Measurements from ENCODE around the gene TMEM158. TPM values are rescaled to one million over a fixed set of nuclear protein-coding genes. Genes with fewer than 3 reads are reported as not detected.
A peak's percentile ranks its signal among the peaks of the same experiment; 100 is the strongest.

The TMEM158 gene
- total RNA-seq, 2 donors from 2014 or later: 2.3 to 8.2 TPM

- H3K36me3 ChIP-seq: no peaks in the 10 kb centered on the region
- no peaks in the 10 kb centered on the region for H3K9me3 ChIP-seq
- no peak for TF ChIP-seq CTCF (IDR thresholded peaks at IDR 0.05)
- no peak overlapping the region for H3K27ac ChIP-seq
- no peaks in the 10 kb centered on the region for H3K27me3 ChIP-seq
- intact Hi-C loops (cut with DNase I): no loop called here
- no peak for DNase-seq
- H3K9ac ChIP-seq (ENCODE audit: low read depth in 2 of 2, low read length in 2 of 2): peak overlapping the region in 1 of 2 donors; percentile 51
- H3K4me1 ChIP-seq: no peaks in the 10 kb centered on the region
- H3K4me3 ChIP-seq: no peak overlapping the region
Observed at GRCh38 chr3:45178183-45179023, 47.7 kb downstream of the TMEM158 start.

- no peak for DNase-seq
- Histone ChIP-seq H3K27me3 (no peaks in the 10 kb centered on the region), H3K36me3 (no peaks in the 10 kb centered on the region), H3K4me1 (no peaks in the 10 kb centered on the region), H3K4me3 (no peak overlapping the region), H3K27ac (no peak overlapping the region), H3K9ac (ENCODE audit: low read depth in 2 of 2, low read length in 2 of 2) (no peak overlapping the region), H3K9me3 (no peaks in the 10 kb centered on the region)
- intact Hi-C loops (cut with DNase I): no loop called here
- TF ChIP-seq CTCF (IDR thresholded peaks at IDR 0.05): no peak
Observed at GRCh38 chr3:45176912-45177311, 49.2 kb downstream of the TMEM158 start.

Other genes with a start within 250 kb of the TMEM158 start
- gene CLEC3B, start 200.0 kb downstream of the TMEM158 start, total RNA-seq: 10 to 100 TPM in 1 of 2 donors, 1 to 10 TPM in 1; 9.6 to 28.9 TPM
- 100 to 1,000 TPM in 1 of 2 donors, 10 to 100 TPM in 1; 84.5 to 107 TPM for gene CDCP1, start 79.9 kb downstream of the TMEM158 start, total RNA-seq
- gene LARS2, start 162.3 kb upstream of the TMEM158 start, total RNA-seq: 10 to 100 TPM; 33.5 to 39.4 TPM

Data from colonic mucosa (tissue), 4 donors.